Memory B cell (primary cell): ENCODE data around the gene HS6ST2.

Experiments used
- ATAC-seq: fragments of 150-1000 bp; cut with Tn5 transposase; 2 replicates; pipeline ENCODE4 v1.10.0; 2021; ENCODE audit warnings: low read depth, mild to moderate bottlenecking, moderate library complexity
- DNase-seq, 2 donors: peaks; one replicate each; pipeline ENCODE4 v3.0.0; 2022; ENCODE audit warnings: low spot score in 2 of 2
- H3K27ac Mint-ChIP-seq: one replicate; pipeline ENCODE4 v1.8.0; 2022; ENCODE audit warnings: mild to moderate bottlenecking, moderate library complexity, mixed read lengths
- H3K27me3 Mint-ChIP-seq: one replicate; pipeline ENCODE4 v1.8.0; 2022; ENCODE audit warnings: mixed read lengths
- H3K36me3 Mint-ChIP-seq: one replicate; pipeline ENCODE4 v1.8.0; 2022; ENCODE audit warnings: mild to moderate bottlenecking, mixed read lengths
- H3K4me1 Mint-ChIP-seq: one replicate; pipeline ENCODE4 v1.8.0; 2022; ENCODE audit warnings: mixed read lengths
- H3K4me3 Mint-ChIP-seq: one replicate; pipeline ENCODE4 v1.8.0; 2022; ENCODE audit warnings: mild to moderate bottlenecking, moderate library complexity, mixed read lengths
- H3K9me3 Mint-ChIP-seq: one replicate; pipeline ENCODE4 v1.8.0; 2022; ENCODE audit warnings: mixed read lengths

HS6ST2 gene

GRCh38 chrX:132853040-132853439, 105.4 kb downstream of the HS6ST2 start:
- no peaks in the 10 kb centered on the region for H3K36me3 Mint-ChIP-seq
- DNase-seq (no peak), ATAC-seq (no peak)
- no peaks in the 10 kb centered on the region for H3K9me3 Mint-ChIP-seq
- H3K4me3 Mint-ChIP-seq = no peak overlapping the region
- no peaks in the 10 kb centered on the region for H3K4me1 Mint-ChIP-seq
- no peaks in the 10 kb centered on the region for H3K27me3 Mint-ChIP-seq
- no peak overlapping the region for H3K27ac Mint-ChIP-seq

GRCh38 chrX:132848296-132848970, 110.0 kb downstream of the HS6ST2 start:
- no peaks in the 10 kb centered on the region for H3K4me1 Mint-ChIP-seq
- no peaks in the 10 kb centered on the region for H3K27me3 Mint-ChIP-seq
- H3K27ac Mint-ChIP-seq = no peak overlapping the region
- ATAC-seq (no peak), DNase-seq (no peak)
- H3K4me3 Mint-ChIP-seq = no peak overlapping the region
- H3K9me3 Mint-ChIP-seq = no peaks in the 10 kb centered on the region
- no peaks in the 10 kb centered on the region for H3K36me3 Mint-ChIP-seq

GRCh38 chrX:132843363-132843762, 115.1 kb downstream of the HS6ST2 start:
- H3K4me3 Mint-ChIP-seq = no peak overlapping the region
- no peaks in the 10 kb centered on the region for H3K9me3 Mint-ChIP-seq
- H3K36me3 Mint-ChIP-seq = no peaks in the 10 kb centered on the region
- no peak for DNase-seq
- H3K27me3 Mint-ChIP-seq = no peaks in the 10 kb centered on the region
- ATAC-seq = no peak
- no peaks in the 10 kb centered on the region for H3K4me1 Mint-ChIP-seq
- H3K27ac Mint-ChIP-seq = no peak overlapping the region

- ATAC-seq = no peak
- no peak overlapping the region for H3K4me3 Mint-ChIP-seq
- no peaks in the 10 kb centered on the region for H3K4me1 Mint-ChIP-seq
- no peak overlapping the region for H3K27ac Mint-ChIP-seq
- DNase-seq = no peak
- H3K9me3 Mint-ChIP-seq = no peaks in the 10 kb centered on the region
- no peaks in the 10 kb centered on the region for H3K36me3 Mint-ChIP-seq
- H3K27me3 Mint-ChIP-seq = no peaks in the 10 kb centered on the region
These were observed 115.8 kb downstream of the HS6ST2 start for GRCh38 chrX:132842460-132843238.

- no peaks in the 10 kb centered on the region for H3K27me3 Mint-ChIP-seq
- no peak for ATAC-seq
- no peaks in the 10 kb centered on the region for H3K36me3 Mint-ChIP-seq
- no peak overlapping the region for H3K27ac Mint-ChIP-seq
- no peak overlapping the region for H3K4me3 Mint-ChIP-seq
- H3K9me3 Mint-ChIP-seq = no peaks in the 10 kb centered on the region
- no peak for DNase-seq
- no peaks in the 10 kb centered on the region for H3K4me1 Mint-ChIP-seq
These were observed 120.5 kb downstream of the HS6ST2 start for GRCh38 chrX:132837967-132838366.

GRCh38 chrX:132837126-132837525, 121.3 kb downstream of the HS6ST2 start:
- Mint-ChIP-seq H3K27ac (no peak overlapping the region), H3K9me3 (no peaks in the 10 kb centered on the region), H3K4me1 (no peaks in the 10 kb centered on the region), H3K4me3 (no peak overlapping the region), H3K36me3 (no peaks in the 10 kb centered on the region), H3K27me3 (no peaks in the 10 kb centered on the region)
- no peak for DNase-seq
- no peak for ATAC-seq

- Mint-ChIP-seq H3K27ac (no peak overlapping the region), H3K4me3 (no peak overlapping the region), H3K36me3 (no peaks in the 10 kb centered on the region), H3K9me3 (no peaks in the 10 kb centered on the region), H3K27me3 (no peaks in the 10 kb centered on the region), H3K4me1 (no peaks in the 10 kb centered on the region)
- DNase-seq = no peak
- ATAC-seq = no peak
These were observed 122.0 kb downstream of the HS6ST2 start for GRCh38 chrX:132836471-132836870.

GRCh38 chrX:132834741-132835140, 123.7 kb downstream of the HS6ST2 start:
- DNase-seq (no peak), ATAC-seq (no peak)
- Mint-ChIP-seq H3K27ac (no peak overlapping the region), H3K9me3 (no peaks in the 10 kb centered on the region), H3K27me3 (no peaks in the 10 kb centered on the region), H3K4me3 (no peak overlapping the region), H3K4me1 (no peaks in the 10 kb centered on the region), H3K36me3 (no peaks in the 10 kb centered on the region)

GRCh38 chrX:132834109-132834508, 124.3 kb downstream of the HS6ST2 start:
- Mint-ChIP-seq H3K4me3 (no peak overlapping the region), H3K4me1 (no peaks in the 10 kb centered on the region), H3K9me3 (no peaks in the 10 kb centered on the region), H3K27ac (no peak overlapping the region), H3K36me3 (no peaks in the 10 kb centered on the region), H3K27me3 (no peaks in the 10 kb centered on the region)
- no peak for ATAC-seq
- DNase-seq = no peak

- H3K4me3 Mint-ChIP-seq = no peak overlapping the region
- no peaks in the 10 kb centered on the region for H3K36me3 Mint-ChIP-seq
- H3K9me3 Mint-ChIP-seq = no peaks in the 10 kb centered on the region
- H3K27ac Mint-ChIP-seq = no peak overlapping the region
- ATAC-seq (no peak), DNase-seq (no peak)
- no peaks in the 10 kb centered on the region for H3K4me1 Mint-ChIP-seq
- no peaks in the 10 kb centered on the region for H3K27me3 Mint-ChIP-seq
These were observed 125.1 kb downstream of the HS6ST2 start for GRCh38 chrX:132833373-132833772.

GRCh38 chrX:132831336-132831973, 127.0 kb downstream of the HS6ST2 start:
- Mint-ChIP-seq H3K27me3 (peaks cover 2% of the 10 kb centered on the region), H3K36me3 (peaks cover 2% of the 10 kb centered on the region), H3K4me3 (no peak overlapping the region), H3K27ac (no peak overlapping the region), H3K9me3 (no peaks in the 10 kb centered on the region), H3K4me1 (no peaks in the 10 kb centered on the region)
- no peak for DNase-seq
- ATAC-seq = no peak

- H3K27ac Mint-ChIP-seq = no peak overlapping the region
- H3K27me3 Mint-ChIP-seq = peaks cover 2% of the 10 kb centered on the region
- no peak for DNase-seq
- H3K9me3 Mint-ChIP-seq = no peaks in the 10 kb centered on the region
- H3K4me1 Mint-ChIP-seq = no peaks in the 10 kb centered on the region
- ATAC-seq = no peak
- no peak overlapping the region for H3K4me3 Mint-ChIP-seq
- peaks cover 2% of the 10 kb centered on the region for H3K36me3 Mint-ChIP-seq
These were observed 135.8 kb downstream of the HS6ST2 start for GRCh38 chrX:132822634-132823012.

GRCh38 chrX:132821974-132822633, 136.3 kb downstream of the HS6ST2 start:
- no peak for ATAC-seq
- H3K27me3 Mint-ChIP-seq = peaks cover under 1% of the 10 kb centered on the region
- no peak overlapping the region for H3K4me3 Mint-ChIP-seq
- no peak overlapping the region for H3K27ac Mint-ChIP-seq
- no peaks in the 10 kb centered on the region for H3K36me3 Mint-ChIP-seq
- H3K9me3 Mint-ChIP-seq = no peaks in the 10 kb centered on the region
- H3K4me1 Mint-ChIP-seq = no peaks in the 10 kb centered on the region
- no peak for DNase-seq

- Mint-ChIP-seq H3K4me1 (no peaks in the 10 kb centered on the region), H3K36me3 (no peaks in the 10 kb centered on the region), H3K27ac (no peak overlapping the region), H3K9me3 (no peaks in the 10 kb centered on the region), H3K4me3 (no peak overlapping the region), H3K27me3 (no peaks in the 10 kb centered on the region)
- ATAC-seq = no peak
- no peak for DNase-seq
These were observed 137.8 kb downstream of the HS6ST2 start for GRCh38 chrX:132820675-132821074.
